Measurements from ENCODE around the gene SLC10A7. TPM values are rescaled to one million over a fixed set of nuclear protein-coding genes. Genes with fewer than 3 reads are reported as not detected.

The SLC10A7 gene
- total and polyA plus RNA-seq, 2 of the 8 experiments (the other 6 are each of a cell fraction or from before 2014, with no cell fraction given), result 2.5 to 2.9 TPM

GRCh38 chr4:146450524-146450923, 71.2 kb downstream of the SLC10A7 start:
- no peak overlapping the region for H3K27ac ChIP-seq (ENCODE audit: low read depth, low read length)
- H3K79me2 ChIP-seq (ENCODE audit: control insufficient read depth in 1 of 2, insufficient read depth in 2 of 2, low read length in 2 of 2), result no peaks in the 10 kb centered on the region; a peak in 1 of 4 replicates
- no peak overlapping the region for H2BK120ac ChIP-seq (replicated peaks; ENCODE audit: low read depth, low read length)
- H3K9ac ChIP-seq (replicated peaks in 1 of 4; ENCODE audit: extremely low read depth in 1 of 4, low read depth in 3 of 4, low read length in 3 of 4), result no peak overlapping the region
- TF ChIP-seq SIX5 (IDR thresholded peaks at IDR 0.05; ENCODE audit: low read depth, low read length) (no peak), CHD2 (IDR thresholded peaks at IDR 0.05; ENCODE audit: low read length) (no peak), POLR2AphosphoS5 (IDR thresholded peaks at IDR 0.05; ENCODE audit: low read depth, low read length) (no peak), CBX8 (IDR thresholded peaks at IDR 0.05; ENCODE audit: borderline replicate concordance, low read depth, low read length) (no peak), HDAC6 (IDR thresholded peaks at IDR 0.05; ENCODE audit: low read depth, low read length) (no peak), TAF1 (IDR thresholded peaks at IDR 0.05; ENCODE audit: low read depth, low read length) (no peak), JUND (IDR thresholded peaks at IDR 0.05; ENCODE audit: low read length) (no peak), PHF8 (conservative IDR thresholded peaks at IDR 0.05; ENCODE audit: low read depth, low read length) (no peak), NANOG (IDR thresholded peaks at IDR 0.05; ENCODE audit: insufficient read depth, low read depth, low read length, poor library complexity, severe bottlenecking) (no peak), CBX5 (IDR thresholded peaks at IDR 0.05; ENCODE audit: low read depth, low read length) (no peak)
- no peak overlapping the region for H3K23ac ChIP-seq (ENCODE audit: insufficient read length)
- H3K4me3 ChIP-seq (ENCODE audit: extremely low read depth in 1 of 4, insufficient read depth in 2 of 4, low read depth in 3 of 4, low read length in 4 of 4), result no peak overlapping the region
- no peaks in the 10 kb centered on the region for H3K36me3 ChIP-seq (ENCODE audit: control insufficient read depth in 2 of 4, insufficient read depth in 4 of 4, low read length in 3 of 4)
- no peak overlapping the region for H2AFZ ChIP-seq (ENCODE audit: low read length)
- no peak overlapping the region for H4K8ac ChIP-seq (ENCODE audit: extremely low read depth, insufficient read depth, low read length)
- H3K18ac ChIP-seq (ENCODE audit: extremely low read depth, low read length), result no peak overlapping the region
- no peak overlapping the region for H3K4ac ChIP-seq (replicated peaks; ENCODE audit: insufficient read length, low read depth, low read length)
- POLR2A ChIA-PET (ENCODE audit: partially characterized antibody), result no interaction called here
- H2AK5ac ChIP-seq (ENCODE audit: low read depth, low read length), result no peak overlapping the region
- H3K23me2 ChIP-seq (ENCODE audit: low read depth, low read length), result no peaks in the 10 kb centered on the region
- DNase-seq (ENCODE audit: low read depth in 1 of 2, low spot score in 2 of 2) (no peak), FAIRE-seq (no peak)
- H2BK12ac ChIP-seq (ENCODE audit: low read depth, low read length), result no peak overlapping the region
- no peaks in the 10 kb centered on the region for H3K27me3 ChIP-seq (replicated peaks in 1 of 4; ENCODE audit: control insufficient read depth in 3 of 4, extremely low read depth in 1 of 4, insufficient read depth in 3 of 4, low read length in 3 of 4)
- no peak overlapping the region for H3K4me2 ChIP-seq (ENCODE audit: insufficient read depth in 1 of 2, low read depth in 2 of 2, low read length in 2 of 2)
- H2BK5ac ChIP-seq (ENCODE audit: low read depth, low read length), result no peak overlapping the region
- H3K14ac ChIP-seq (ENCODE audit: insufficient read length), result no peak overlapping the region
- H3K79me1 ChIP-seq (ENCODE audit: low read depth, low read length), result no peaks in the 10 kb centered on the region
- CTCF ChIA-PET (ENCODE audit: partially characterized antibody), result interaction anchor here (0.7 kb wide), 1 partner anchor 136 kb away, joined by 3 read pairs; no protein-coding TSS in a partner anchor
- no peak overlapping the region for H2BK20ac ChIP-seq (ENCODE audit: low read length)
- no peak overlapping the region for H2BK15ac ChIP-seq (ENCODE audit: low read length)
- H4K20me1 ChIP-seq (replicated peaks in 1 of 2; ENCODE audit: control insufficient read depth in 1 of 2, insufficient read depth in 2 of 2, low read length in 2 of 2), result no peaks in the 10 kb centered on the region
- H3K4me1 ChIP-seq (replicated peaks in 1 of 4; ENCODE audit: control insufficient read depth in 3 of 4, insufficient read depth in 4 of 4, low read length in 3 of 4), result 0 out of 7 replicates have a peak, but pooled peaks cover 0 to 3% (median 0%) of the 10 kb centered on the region in 4 experiments
- H3K56ac ChIP-seq (replicated peaks; ENCODE audit: insufficient read length, low read depth, low read length), result no peak overlapping the region
- H3K9me3 ChIP-seq (ENCODE audit: insufficient read depth in 2 of 2, low read depth in 1 of 2, low read length in 1 of 2), result no peaks in the 10 kb centered on the region
- H4K5ac ChIP-seq (ENCODE audit: insufficient read length, low read depth, low read length), result no peak overlapping the region
- H4K91ac ChIP-seq (replicated peaks; ENCODE audit: insufficient read length, low read length), result no peak overlapping the region
